ENCODE results near the gene FHIT.

GRCh38 chr3:59890639-59891038 is 1360.6 kb downstream of the FHIT start:
- TF ChIP-seq ZNF274 (IDR thresholded peaks at IDR 0.05; ENCODE audit: low read depth, low read length) (no peak), SUZ12 (IDR thresholded peaks at IDR 0.05; ENCODE audit: extremely low read depth, insufficient read depth, insufficient read length) (no peak), YY1 (IDR thresholded peaks at IDR 0.05; ENCODE audit: insufficient read depth, insufficient read length) (no peak)
